ENCODE data around the gene CHAT.

- TF ChIP-seq PATZ1 (CRISPR knock-in tag; IDR thresholded peaks at IDR 0.05; ENCODE audit: borderline replicate concordance) (no peak), TSHZ2 (CRISPR knock-in tag; IDR thresholded peaks at IDR 0.05) (no peak), ARNTL (CRISPR knock-in tag; IDR thresholded peaks at IDR 0.05; ENCODE audit: borderline replicate concordance, low read depth) (no peak)
Measured at GRCh38 chr10:49625411-49625810, 11.6 kb downstream of the CHAT start.

Measured in SK-N-SH treated with all-trans-retinoic acid at 6 μM for 48 hours (cell line).